Measurements from ENCODE around the gene SESN1. TPM values are rescaled to one million over a fixed set of nuclear protein-coding genes. Genes with fewer than 3 reads are reported as not detected.

SESN1 gene
- total RNA-seq, 1 experiment from 2014 or later: 17.5 TPM

DNA sequence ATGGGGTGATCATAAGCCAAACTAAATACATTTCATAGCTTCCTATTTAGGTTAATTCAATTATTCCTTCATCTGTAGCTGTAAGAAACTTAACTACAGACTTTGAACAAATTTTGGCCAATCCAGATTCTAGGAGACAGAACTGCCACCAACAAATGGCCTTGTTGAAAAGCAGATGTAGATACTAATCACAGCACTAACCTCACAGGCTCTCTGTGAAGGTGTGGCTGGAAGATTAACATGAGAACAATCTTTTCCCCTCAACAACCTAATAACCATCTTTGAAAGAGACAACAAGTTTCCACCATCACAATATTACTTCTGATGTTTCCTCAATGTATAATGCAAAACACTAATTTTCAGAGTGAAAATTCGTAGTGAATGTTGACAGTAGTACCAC is 87.8 kb downstream of the SESN1 start:
- Histone ChIP-seq H2AK5ac (ENCODE audit: insufficient read length, low read length) (no peak overlapping the region), H3K4me2 (ENCODE audit: insufficient read depth, insufficient read length, low read length) (no peak overlapping the region), H3K79me1 (ENCODE audit: insufficient read depth, low read depth, low read length, poor library complexity, severe bottlenecking) (no peaks in the 10 kb centered on the region), H2BK120ac (ENCODE audit: low read depth, low read length, poor library complexity, severe bottlenecking) (no peak overlapping the region), H3K18ac (ENCODE audit: insufficient read length, low read depth, low read length) (no peak overlapping the region), H3K14ac (ENCODE audit: insufficient read depth, low read length) (no peak overlapping the region), H3K79me2 (ENCODE audit: insufficient read depth, low read length) (no peaks in the 10 kb centered on the region; the same call in 1 of the 2 replicates), H3K9me3 (ENCODE audit: control insufficient read depth, low read depth, low read length) (no peaks in the 10 kb centered on the region), H2AFZ (ENCODE audit: low read length) (no peak overlapping the region), H3K4me1 (ENCODE audit: insufficient read depth, low read length) (no peaks in the 10 kb centered on the region), H3K27me3 (ENCODE audit: insufficient read depth, low read length) (no peaks in the 10 kb centered on the region), H3K56ac (ENCODE audit: insufficient read length, low read depth, low read length) (no peak overlapping the region), H4K20me1 (ENCODE audit: control insufficient read depth, insufficient read depth, insufficient read length) (no peaks in the 10 kb centered on the region), H2BK5ac (ENCODE audit: insufficient read length, low read length) (no peak overlapping the region), H2BK15ac (ENCODE audit: low read depth, low read length) (no peak overlapping the region), H3K9ac (ENCODE audit: extremely low read depth, insufficient read length, low read length) (no peak overlapping the region), H3K4ac (ENCODE audit: low read depth, low read length) (no peak overlapping the region), H3K27ac (ENCODE audit: insufficient read length, low read depth, low read length) (no peak overlapping the region), H4K5ac (ENCODE audit: insufficient read length, low read depth, low read length) (no peak overlapping the region), H2BK20ac (ENCODE audit: low read depth, low read length, poor library complexity, severe bottlenecking) (no peak overlapping the region), H2BK12ac (ENCODE audit: insufficient read length, low read depth, low read length) (no peak overlapping the region), H4K91ac (ENCODE audit: insufficient read length, low read depth, low read length) (no peak overlapping the region), H4K8ac (replicated peaks; ENCODE audit: insufficient read length, low read depth, low read length) (no peak overlapping the region), H3K23ac (ENCODE audit: insufficient read length, low read depth, low read length) (no peak overlapping the region), H3K23me2 (ENCODE audit: insufficient read length, low read depth, low read length, poor library complexity, severe bottlenecking) (peaks cover 4% of the 10 kb centered on the region), H3T11ph (ENCODE audit: low read length) (no peak overlapping the region)
- WGBS (ENCODE audit: extremely low coverage, insufficient read length, low lambda C conversion rate): no CpG with 5 or more reads among the region's 1 CpG
- TF ChIP-seq, protein P1, sequence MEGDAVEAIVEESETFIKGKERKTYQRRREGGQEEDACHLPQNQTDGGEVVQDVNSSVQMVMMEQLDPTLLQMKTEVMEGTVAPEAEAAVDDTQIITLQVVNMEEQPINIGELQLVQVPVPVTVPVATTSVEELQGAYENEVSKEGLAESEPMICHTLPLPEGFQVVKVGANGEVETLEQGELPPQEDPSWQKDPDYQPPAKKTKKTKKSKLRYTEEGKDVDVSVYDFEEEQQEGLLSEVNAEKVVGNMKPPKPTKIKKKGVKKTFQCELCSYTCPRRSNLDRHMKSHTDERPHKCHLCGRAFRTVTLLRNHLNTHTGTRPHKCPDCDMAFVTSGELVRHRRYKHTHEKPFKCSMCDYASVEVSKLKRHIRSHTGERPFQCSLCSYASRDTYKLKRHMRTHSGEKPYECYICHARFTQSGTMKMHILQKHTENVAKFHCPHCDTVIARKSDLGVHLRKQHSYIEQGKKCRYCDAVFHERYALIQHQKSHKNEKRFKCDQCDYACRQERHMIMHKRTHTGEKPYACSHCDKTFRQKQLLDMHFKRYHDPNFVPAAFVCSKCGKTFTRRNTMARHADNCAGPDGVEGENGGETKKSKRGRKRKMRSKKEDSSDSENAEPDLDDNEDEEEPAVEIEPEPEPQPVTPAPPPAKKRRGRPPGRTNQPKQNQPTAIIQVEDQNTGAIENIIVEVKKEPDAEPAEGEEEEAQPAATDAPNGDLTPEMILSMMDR (conservative IDR thresholded peaks at IDR 0.05): no peak
- Mint-ChIP-seq H3K4me3 (no peak overlapping the region), H3K36me3 (ENCODE audit: insufficient read depth in 1 of 3, low read depth in 3 of 3) (no peaks in the 10 kb centered on the region), H3K27ac (peak overlapping the region in 1 of 3 experiments; percentile 83; a peak in 2 of 7 replicates), H3K4me1 (peaks cover 25 to 29% of the 10 kb centered on the region in 2 experiments), H3K27me3 (ENCODE audit: low read depth) (no peaks in the 10 kb centered on the region), H3K9me3 (no peaks in the 10 kb centered on the region)
- DNase-seq: no peak

Measured in H9 (cell line).